HL-60/S4 treated with retinoic acid at 250 ng/mL for 4 days and 3 days (cell line): ENCODE measurements around the gene SCGB1A1.
"Not testable (repeated sequence)": the region's sequence is repeated elsewhere in the genome, so short reads cannot be mapped to it uniquely, and the experiment has no call there.

Experiments used
- in situ Hi-C: fragments of 300-500 bp; cut with MboI; formaldehyde crosslinking; loops from 2 replicates; pipeline ENCODE4 v1.7.0; 2022; ENCODE audit warnings: low sequenced_read_pairs

Gene SCGB1A1

DNA sequence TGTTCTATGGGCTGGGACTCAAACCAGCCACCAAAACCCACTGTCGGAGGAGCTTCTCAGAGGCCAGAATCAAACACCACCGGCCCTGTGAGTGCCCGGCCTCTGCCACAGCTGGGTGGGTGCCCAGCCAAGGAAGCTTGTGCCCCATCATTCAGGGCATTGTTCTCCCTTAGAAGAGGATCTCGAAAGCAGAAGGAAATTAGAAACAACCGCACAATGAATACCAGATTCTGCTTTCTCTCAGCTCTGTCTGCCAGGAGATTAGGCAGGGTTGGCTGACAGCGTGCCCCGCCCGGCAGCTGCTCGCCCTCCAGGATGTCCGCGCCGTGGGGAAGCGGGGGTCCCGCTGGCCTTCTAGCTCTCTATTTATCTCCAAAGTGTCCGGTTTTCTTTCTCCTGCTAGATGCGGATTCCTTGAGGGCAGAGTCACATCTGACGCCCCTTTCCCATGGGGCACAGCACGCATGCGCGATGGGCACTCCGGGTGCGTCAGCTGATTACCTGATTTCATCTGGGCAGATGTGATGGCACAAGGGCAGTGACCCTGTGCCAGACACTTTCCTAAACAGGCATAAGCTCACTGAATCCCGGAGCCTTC lies 25.5 kb downstream of the SCGB1A1 start:
- in situ Hi-C loops = no loop called here

DNA sequence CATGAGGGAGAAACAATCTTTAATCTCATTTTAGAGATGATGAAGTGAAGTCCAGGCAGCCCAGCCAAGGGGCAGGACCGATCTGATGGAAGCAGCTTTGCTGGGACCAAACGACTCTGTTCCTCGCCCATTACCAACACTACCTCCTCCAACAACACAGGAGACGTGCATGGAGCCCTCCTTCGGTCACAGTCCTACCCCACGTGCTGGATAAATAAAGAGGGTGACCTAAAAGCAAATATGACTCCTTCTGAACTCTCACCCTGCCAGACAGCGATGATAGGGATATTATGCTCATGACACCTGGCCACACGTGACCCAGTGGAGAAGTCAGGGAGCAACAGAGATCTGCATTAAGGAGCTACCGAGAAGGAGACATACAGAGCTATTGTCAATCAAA lies 26.0 kb downstream of the SCGB1A1 start:
- in situ Hi-C loops = no loop called here

GRCh38 chr11:62445314-62445740 lies 26.5 kb downstream of the SCGB1A1 start:
- in situ Hi-C loops = no loop called here

DNA sequence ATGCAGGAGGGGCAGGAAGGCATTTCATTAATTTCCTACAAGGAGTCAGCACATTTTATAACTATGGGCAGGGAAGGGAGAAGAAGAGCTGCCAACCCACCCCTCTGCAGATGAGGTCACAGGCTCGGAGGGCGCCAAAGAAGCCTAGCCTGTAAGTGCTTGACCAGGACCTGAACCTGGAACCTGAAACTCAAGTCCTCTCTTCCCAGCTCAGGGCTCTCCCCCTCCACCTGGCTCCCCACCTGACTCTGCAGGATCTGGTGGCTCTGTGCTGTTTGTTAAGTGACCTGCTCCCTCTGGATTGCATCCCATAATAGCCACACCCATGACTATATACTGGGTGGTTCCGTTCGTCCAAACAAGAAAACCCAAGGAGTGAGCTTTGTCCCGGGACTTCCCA lies 27.3 kb downstream of the SCGB1A1 start:
- in situ Hi-C loops = no loop called here

GRCh38 chr11:62449451-62449851 lies 30.6 kb downstream of the SCGB1A1 start:
- in situ Hi-C loops = no loop called here

DNA sequence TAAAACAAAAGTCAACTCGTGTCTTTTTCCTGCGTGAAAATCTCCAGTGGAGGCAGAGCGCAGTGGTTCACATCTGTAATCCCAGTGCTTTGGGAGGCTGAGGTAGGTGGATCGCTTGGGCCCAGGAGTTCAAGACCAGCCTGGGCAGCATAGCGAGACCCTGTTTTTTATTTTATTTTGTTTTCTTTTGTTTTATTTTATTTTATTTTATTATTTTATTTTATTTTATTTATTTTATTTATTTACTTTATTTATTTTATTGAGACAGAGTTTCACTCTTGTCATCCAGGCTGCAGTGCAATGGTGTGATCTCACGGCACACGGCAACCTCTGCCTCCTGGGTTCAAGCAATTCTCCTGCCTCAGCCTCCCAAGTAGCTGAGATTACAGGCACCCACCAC lies 31.1 kb downstream of the SCGB1A1 start:
- in situ Hi-C loops = not testable (repeated sequence)

DNA sequence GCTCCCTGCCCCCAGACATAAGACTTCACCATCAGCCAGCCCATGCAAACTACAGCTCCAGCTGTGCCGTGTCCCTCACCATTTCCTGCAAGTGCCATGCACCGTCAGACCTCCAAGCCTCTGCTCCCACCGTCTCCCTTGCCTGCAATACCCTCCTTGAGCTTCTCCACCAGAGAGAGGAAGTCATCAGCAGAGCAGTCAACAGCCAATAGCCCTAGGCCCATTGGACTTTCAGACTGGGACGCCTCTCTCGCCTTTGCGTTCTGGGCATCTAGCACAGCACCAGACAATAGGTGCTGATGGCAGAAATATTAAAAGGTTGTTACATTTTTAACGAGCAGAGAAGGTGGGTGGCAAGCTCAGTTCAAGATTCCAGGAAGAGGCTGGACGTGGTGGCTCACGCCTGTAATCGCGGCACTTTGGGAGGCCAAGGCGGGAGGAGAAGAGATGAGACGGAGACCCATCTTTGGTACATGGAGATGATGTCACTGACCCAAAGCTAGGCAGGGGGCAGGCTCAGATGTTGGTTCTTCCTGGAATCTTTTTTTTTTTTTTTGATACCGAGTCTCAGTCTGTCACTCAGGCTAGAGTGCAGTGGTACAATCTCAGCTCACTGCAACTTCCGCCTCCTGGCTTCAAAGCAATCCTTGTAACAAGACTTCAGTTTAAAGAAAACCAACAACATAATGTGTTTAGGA lies 31.9 kb downstream of the SCGB1A1 start:
- in situ Hi-C loops = no loop called here

DNA sequence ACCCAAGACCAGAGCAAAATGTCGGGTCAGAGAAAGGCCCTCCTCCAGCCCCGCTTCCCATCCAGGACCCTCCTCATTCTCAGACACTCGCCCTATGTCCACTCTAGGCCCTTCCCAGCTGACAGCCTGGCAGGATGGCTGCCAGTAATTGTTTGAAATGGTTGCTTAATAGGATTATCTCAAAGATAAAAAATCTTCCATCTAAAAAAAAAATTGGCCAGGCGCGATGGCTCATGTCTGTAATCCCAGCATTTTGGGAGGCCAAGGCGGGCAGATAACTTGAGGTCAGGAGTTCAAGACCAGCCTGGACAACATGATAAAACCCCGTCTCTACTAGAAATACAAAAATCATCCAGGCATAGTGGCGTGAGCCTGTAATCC lies 32.4 kb downstream of the SCGB1A1 start:
- in situ Hi-C loops = no loop called here

- in situ Hi-C loops = no loop called here
These were observed 33.4 kb downstream of the SCGB1A1 start for GRCh38 chr11:62452261-62452660.

GRCh38 chr11:62452839-62453468 lies 34.1 kb downstream of the SCGB1A1 start:
- in situ Hi-C loops = no loop called here

- in situ Hi-C loops = no loop called here
These were observed 37.8 kb downstream of the SCGB1A1 start for GRCh38 chr11:62456630-62457029.

- in situ Hi-C loops = no loop called here
These were observed 38.6 kb downstream of the SCGB1A1 start for GRCh38 chr11:62457478-62457877.

DNA sequence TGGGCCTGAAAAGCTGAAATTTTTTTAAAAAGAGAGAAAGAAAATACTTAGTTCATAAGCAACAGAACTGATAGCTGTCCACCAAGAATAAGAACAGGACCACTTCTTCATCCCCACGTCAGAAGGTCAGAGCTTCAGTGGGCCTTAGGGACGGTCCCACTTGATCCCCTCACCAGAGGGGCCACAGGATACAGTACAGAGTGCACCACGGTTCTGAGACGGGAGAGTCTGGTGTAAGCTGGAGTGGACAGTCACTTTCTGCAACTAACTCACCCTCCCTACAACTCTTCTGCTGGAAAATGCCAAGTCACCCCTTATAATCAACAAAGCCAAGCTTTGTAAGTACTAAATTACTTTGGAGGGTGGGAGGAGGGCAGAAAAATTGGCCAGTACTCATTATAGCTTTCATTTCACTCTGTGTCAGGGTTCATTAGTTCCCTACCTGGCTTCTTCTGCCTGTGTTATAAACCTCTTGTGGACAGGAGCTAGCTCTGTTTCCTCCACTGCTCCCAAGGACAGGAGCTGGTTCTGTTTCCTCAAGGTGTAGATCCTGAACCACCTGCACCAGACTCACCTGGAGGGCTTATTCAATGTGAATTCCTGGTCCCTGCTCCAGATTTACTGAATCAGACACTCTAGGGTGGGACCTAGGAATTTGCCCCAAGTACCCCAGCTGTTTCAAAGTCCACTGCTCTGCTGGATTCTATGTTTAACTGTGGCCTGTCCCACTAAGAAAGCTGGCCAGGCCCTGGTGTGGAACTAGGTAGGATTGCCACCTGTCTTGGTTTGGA lies 39.6 kb downstream of the SCGB1A1 start:
- in situ Hi-C loops = no loop called here

- in situ Hi-C loops = no loop called here
These were observed 40.2 kb downstream of the SCGB1A1 start for GRCh38 chr11:62459080-62459479.

- in situ Hi-C loops = no loop called here
These were observed 43.1 kb downstream of the SCGB1A1 start for GRCh38 chr11:62461740-62462507.

GRCh38 chr11:62462508-62462892 lies 43.7 kb downstream of the SCGB1A1 start:
- in situ Hi-C loops = no loop called here

- in situ Hi-C loops = no loop called here
These were observed 44.3 kb downstream of the SCGB1A1 start for GRCh38 chr11:62463121-62463542.

DNA sequence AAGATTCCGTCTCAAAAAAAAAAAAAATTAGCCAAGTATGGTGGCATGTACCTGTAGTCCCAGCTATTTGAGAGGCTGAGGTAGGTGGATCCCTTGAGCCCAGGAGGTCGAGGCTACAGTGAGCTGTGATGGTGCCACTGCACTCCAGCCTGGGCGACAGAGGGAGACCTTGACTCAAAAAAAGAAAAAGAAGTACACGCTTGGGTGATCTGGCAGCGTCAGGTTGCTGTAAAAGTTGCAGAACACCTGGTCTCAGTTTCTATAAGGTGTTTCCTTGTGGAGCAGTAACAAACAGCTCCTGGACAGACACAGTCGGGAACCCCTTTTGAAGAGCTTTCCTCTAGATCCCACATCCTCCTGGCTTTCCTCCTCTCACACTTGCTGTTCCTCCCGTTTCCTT lies 45.8 kb downstream of the SCGB1A1 start:
- in situ Hi-C loops = no loop called here

DNA sequence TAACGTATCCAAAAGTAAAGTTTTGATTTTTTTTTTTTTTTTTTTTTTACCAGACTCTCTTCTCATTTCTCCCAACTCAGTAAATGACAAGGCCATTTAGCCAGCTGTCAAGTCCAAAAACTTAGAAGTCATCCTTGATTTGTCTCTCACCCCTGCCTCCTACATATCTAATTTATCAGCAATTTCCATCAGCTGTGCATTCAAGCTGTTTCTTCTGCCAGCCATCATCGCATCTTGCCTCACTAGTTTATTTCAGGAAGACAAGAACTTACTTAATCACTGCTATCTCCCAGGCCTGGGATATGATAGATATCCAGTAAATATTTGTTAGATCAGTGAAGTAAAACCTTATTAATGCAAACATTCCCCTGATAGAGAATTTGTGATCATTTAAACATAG lies 47.6 kb downstream of the SCGB1A1 start:
- in situ Hi-C loops = no loop called here

GRCh38 chr11:62468577-62468976 lies 49.7 kb downstream of the SCGB1A1 start:
- in situ Hi-C loops = no loop called here

GRCh38 chr11:62471603-62472002 lies 52.8 kb downstream of the SCGB1A1 start:
- in situ Hi-C loops = no loop called here
